ENCODE results near the gene AKAP13.

AKAP13 gene

GRCh38 chr15:85386261-85386660 lies 5.9 kb downstream of the AKAP13 start:
- in situ Hi-C loops (cut with MboI; ENCODE audit: low sequenced_read_pairs): no loop called here

GRCh38 chr15:85388566-85389305 lies 8.3 kb downstream of the AKAP13 start:
- in situ Hi-C loops (cut with MboI; ENCODE audit: low sequenced_read_pairs): no loop called here

- in situ Hi-C loops (cut with MboI; ENCODE audit: low sequenced_read_pairs): no loop called here
Observed at GRCh38 chr15:85389306-85389650, 8.9 kb downstream of the AKAP13 start.

GRCh38 chr15:85389772-85390171 lies 9.4 kb downstream of the AKAP13 start:
- in situ Hi-C loops (cut with MboI; ENCODE audit: low sequenced_read_pairs): no loop called here

- in situ Hi-C loops (cut with MboI; ENCODE audit: low sequenced_read_pairs): no loop called here
Observed at GRCh38 chr15:85393210-85393609, 12.8 kb downstream of the AKAP13 start.

GRCh38 chr15:85394554-85395333 lies 14.3 kb downstream of the AKAP13 start:
- in situ Hi-C loops (cut with MboI; ENCODE audit: low sequenced_read_pairs): no loop called here

- in situ Hi-C loops (cut with MboI; ENCODE audit: low sequenced_read_pairs): no loop called here
Observed at GRCh38 chr15:85396554-85396953, 16.2 kb downstream of the AKAP13 start.

DNA sequence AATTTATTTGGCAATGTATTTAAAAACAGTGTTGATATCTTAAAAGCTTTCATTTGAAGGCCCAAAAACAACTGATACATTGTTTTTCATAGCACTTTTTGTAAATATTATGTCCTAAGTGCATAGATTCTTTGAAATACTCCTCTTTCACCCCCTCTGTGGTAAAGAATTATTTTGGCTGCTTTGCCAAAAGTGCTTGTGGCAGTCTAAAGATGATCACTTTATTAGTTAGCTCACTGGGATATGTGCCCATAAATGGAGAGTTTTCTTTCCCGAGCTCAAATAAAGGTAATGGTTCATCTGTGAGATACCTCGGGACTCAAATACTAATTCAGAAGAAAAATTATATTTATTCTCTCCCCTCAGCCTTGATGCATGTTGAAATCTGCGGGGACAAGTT lies 16.7 kb downstream of the AKAP13 start:
- in situ Hi-C loops (cut with MboI; ENCODE audit: low sequenced_read_pairs): no loop called here

DNA sequence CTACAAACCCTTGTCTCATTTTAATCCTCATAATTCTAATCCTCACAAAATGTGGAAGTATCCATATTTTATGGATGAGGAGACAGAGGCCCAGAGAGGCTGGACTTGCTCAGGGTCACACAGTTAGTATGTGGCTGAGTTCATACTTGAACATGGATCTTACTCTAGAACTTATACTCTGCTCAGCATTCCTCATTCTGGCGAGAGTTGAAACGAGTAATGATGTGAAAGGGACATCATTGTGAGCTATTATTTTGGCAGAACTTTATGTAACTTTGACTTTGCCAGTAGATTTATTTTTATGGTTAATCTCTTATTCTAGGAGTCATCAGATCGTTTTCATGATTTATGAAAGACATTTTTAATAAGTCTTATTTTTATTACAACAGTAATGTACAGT lies 17.5 kb downstream of the AKAP13 start:
- in situ Hi-C loops (cut with MboI; ENCODE audit: low sequenced_read_pairs): no loop called here

DNA sequence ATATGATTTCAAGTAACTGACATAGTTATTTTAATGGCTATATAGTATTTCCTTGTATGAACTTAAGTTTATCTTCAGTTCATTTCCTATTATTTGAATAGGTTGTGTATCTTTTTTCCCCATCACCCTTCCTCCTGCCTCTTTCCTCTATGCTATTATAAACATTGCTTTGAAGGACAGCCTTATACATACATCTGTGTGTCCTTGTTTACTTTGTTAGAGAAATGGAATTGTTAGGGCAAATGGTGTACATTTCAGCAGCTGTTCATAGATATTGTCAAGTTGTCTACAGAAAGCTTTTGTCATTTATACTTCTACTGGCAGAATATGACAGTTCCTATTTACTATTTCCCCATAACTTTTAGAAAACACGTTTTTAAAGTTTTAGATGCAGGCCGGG lies 18.4 kb downstream of the AKAP13 start:
- in situ Hi-C loops (cut with MboI; ENCODE audit: low sequenced_read_pairs): no loop called here

DNA sequence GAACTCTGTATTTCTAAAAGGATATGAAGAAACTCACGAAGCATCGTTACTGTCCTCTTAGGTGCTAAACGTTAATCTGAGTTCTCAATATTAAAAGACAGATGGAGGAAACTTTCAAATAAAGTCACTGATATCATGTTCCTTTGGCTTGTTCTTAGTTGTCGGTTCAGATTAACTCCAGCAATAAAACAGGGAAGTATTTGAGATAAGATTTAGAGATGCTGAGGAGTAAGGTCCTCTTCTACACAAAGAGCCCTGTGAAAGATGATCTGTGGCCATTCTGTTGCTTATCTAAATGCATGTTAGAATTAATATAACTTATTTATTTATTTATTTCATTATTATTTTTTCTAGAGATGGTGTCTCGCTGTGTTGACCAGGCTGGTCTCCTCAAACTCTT lies 19.2 kb downstream of the AKAP13 start:
- in situ Hi-C loops (cut with MboI; ENCODE audit: low sequenced_read_pairs): no loop called here

DNA sequence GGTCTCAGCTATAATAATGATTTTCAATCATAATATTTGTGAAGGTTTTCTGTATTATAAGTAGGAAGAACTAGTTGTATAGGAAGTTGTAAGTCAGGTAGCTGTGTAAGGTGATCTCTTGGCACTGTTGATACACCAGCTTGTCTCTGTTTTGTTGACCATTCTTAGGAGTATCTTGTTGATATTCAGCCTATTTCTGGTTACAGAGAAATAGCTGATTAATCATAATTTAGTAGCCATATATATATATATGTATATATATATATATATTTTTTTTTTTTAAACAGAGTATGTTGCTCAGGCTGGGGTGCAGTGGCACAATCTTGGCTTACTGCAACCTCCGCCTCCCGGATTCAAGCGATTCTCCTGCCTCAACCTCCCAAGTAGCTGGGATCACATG lies 20.2 kb downstream of the AKAP13 start:
- in situ Hi-C loops (cut with MboI; ENCODE audit: low sequenced_read_pairs): no loop called here

DNA sequence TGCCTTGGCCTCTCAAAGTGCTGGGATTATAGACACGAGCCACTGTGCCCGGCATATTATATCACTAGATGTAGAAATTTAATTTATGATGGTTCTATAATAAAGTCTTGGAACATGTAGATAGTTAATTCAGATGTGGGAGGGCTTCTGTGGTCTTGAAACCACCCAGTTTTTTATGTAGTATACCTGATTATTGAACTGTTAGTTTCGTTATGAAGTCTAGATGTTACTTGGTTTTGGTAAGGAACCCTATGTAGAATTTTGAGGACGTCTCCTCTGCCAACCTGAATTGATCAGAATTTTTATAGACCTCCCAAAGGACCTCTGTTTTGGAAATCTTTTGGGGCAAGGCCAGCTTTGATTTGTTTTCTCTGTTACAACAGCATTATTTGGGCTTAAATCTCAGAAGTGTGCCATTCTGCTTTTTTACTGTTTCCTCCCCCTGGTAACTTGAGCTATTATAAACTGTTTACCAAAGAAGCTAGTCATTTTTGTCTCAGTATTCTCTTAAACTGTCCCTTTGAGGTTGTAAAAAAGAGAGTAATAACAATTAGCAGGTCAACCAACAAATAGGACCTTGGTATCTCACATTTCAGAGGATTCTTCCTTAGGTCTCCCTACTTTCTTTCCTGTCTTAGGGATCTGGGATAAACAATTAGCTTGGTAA lies 20.8 kb downstream of the AKAP13 start:
- in situ Hi-C loops (cut with MboI; ENCODE audit: low sequenced_read_pairs): no loop called here

DNA sequence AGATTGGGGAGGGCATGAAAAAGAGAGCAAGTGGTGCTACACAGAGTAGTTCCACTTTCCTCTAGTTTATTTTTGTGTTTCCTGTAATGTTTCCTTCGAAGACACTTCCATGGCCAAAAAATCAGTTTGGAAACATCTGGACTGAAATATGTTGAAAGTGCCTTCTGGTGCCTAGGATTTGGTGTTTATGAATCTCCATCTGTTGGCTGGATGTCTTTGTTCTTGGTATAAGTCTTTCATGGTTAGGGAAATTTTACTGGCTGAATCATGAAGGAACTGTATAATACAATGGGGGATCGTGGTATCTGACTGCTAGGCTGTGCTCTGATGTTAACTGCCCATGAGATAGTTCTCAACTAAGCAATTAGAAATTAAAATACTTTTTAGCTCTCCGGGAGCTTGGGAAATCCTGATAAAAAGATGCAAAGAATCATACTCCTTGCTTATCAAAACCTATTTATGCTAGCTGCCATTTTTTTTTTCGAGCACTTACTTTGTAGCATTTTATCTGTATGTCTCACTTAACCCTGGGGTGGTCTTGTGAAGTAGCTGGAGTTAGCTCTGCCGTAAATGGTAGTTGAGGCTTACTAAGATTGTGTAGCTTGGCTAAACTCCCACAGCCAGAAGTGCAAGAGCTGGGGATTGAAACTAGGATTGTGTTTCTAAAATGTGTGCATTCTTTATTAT lies 21.9 kb downstream of the AKAP13 start:
- in situ Hi-C loops (cut with MboI; ENCODE audit: low sequenced_read_pairs): no loop called here

- in situ Hi-C loops (cut with MboI; ENCODE audit: low sequenced_read_pairs): no loop called here
Observed at GRCh38 chr15:85403745-85404144, 23.3 kb downstream of the AKAP13 start.

DNA sequence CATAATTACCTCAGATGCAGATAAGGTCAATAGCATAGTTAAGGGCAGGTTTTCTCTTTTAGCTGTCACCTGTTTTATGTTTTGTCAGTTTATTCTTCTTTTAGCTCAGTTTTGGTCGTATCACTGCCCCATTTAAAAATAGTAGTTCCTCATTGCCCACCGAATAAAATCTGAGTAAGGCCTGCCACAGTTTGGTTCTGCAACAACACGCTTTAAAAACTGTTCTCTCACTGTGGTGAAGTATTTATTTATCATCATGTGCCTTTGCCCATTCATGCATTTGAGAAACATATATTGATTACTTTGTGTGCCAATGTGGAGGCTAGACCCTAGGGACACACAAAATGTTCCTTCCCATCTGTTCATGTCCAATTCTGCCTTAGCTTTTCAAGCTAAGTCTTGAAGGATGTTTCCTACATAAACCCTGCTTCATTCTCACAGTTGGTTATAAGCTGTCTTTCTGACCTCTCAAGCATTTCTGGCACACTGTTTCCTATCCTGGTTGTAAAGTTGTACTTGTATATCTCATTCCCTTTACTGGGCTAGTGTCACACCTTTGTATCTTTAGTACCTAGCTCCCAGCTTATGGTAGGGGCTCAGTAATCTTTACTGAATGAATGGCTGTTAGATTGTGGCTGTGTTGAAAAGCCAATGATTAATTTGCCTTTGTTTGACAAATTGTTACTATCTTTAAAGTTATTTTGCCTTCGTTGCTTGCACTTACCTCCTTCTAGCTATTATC lies 23.9 kb downstream of the AKAP13 start:
- in situ Hi-C loops (cut with MboI; ENCODE audit: low sequenced_read_pairs): no loop called here

DNA sequence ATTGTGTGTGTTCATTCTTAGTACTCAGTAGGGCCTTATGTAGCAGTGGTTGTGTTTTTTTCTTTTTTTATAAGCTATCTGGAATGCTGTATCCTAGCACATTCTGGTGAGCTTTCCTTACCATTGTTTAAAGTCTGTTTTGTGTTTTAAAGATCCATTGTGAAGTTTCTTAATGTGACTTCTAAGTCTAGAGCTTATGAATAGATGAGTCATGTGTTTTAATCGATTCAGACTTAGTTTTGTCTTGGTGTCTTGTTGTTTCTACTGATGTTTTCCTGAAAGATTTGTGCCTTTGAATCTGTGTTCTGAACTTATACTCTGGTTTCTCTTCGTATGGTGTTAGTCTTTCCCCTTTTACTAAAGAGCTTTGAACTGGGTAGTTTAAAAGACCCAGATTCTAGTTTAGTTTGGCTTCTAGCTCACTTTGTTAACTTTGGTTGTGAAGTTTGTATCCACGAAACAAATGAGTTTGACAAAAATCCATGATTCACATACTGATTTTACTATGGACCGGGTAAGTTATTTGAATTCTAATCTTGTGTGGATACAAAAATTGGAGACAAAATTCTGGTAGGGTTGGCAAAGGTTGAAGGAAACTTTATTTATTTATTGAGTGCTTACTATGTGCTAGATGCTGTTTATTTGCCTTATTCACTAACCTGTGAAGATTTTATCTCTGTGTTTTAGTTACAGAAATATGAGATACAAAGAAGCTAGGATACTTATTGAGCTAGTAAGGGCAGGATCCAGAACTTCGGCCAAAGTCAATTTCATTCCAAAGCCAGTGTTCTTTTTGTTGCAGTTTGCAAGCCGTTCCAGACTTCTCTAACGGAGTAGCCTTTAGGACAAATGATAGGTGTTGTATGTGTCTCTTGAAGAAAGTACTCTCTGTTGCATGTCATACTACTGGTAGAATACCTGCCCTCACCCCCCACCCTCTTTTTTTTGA lies 24.8 kb downstream of the AKAP13 start:
- in situ Hi-C loops (cut with MboI; ENCODE audit: low sequenced_read_pairs): no loop called here

DNA sequence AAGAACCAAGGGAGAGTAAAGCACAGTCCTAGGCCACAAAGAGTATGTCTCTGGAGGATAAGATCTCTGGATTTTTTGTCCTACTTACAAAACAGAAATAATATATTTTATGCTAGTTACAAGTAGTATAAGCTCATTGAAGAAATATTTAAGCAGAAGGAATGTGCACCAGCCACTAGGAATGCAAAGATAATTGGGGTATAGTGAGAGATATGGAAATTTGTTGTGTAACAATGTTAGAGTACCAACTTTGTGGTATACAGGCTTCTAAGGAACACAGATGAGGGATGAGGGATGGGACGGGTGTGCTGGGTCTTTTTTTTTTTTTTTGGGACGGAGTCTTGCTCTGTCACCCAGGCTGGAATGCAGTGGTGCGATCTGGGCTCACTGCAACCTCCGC lies 26.5 kb downstream of the AKAP13 start:
- in situ Hi-C loops (cut with MboI; ENCODE audit: low sequenced_read_pairs): no loop called here

DNA sequence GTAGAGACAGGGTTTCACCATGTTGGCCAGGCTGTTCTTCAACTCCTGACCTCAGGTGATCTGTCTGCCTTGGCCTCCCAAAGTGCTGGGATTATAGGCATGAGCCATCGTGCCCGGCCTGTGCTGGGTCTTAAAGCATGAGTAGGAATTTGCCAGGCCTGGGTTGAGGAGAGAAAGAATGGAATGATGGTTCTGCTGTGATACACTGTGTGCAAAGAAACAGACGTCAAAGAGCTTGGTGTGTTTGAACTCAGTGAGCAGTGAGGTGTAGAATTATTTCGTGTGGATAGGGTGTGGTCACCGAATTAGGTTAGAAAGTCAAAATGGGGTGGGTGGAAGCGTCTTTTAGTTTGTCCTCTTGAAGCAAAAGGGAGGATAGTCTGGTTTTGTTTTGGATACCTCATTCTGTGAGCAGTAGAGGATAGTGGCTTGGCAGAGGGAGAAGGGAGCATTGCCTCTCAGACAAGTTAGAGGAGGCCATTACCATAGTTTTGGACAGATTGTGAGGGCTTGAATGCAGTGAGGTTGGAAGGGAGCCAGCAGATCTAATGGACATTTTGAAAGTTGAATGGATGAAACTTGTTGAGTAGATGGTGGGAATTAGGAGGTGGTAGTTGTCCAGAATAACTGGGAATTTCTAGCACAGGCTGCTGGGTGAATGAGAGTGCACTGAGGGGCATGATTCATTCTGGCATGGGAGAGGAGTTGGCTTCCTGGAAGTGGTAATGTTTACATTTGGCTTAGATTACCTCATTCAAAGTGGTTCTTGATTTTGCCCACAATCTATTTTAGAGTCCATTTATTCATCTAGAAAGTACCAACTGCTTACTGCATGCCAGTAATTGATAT lies 27.2 kb downstream of the AKAP13 start:
- in situ Hi-C loops (cut with MboI; ENCODE audit: low sequenced_read_pairs): no loop called here
